Measurements from ENCODE around the gene VMO1.
"Not testable (repeated sequence)": the region's sequence is repeated elsewhere in the genome, so short reads cannot be mapped to it uniquely, and the experiment has no call there.

Gene VMO1, protein sequence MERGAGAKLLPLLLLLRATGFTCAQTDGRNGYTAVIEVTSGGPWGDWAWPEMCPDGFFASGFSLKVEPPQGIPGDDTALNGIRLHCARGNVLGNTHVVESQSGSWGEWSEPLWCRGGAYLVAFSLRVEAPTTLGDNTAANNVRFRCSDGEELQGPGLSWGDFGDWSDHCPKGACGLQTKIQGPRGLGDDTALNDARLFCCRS

GRCh38 chr17:4786106-4786511, at the start of gene VMO1:
Gene VMO1, minus strand, starts transcription at chr17:4786364. Its CDS starts 12 bp downstream, at chr17:4786352.
- in situ Hi-C loops (cut with MboI; ENCODE audit: low sequenced_read_pairs) = no loop called here

- in situ Hi-C loops (cut with MboI; ENCODE audit: low sequenced_read_pairs) = no loop called here
Measured at GRCh38 chr17:4834681-4835020, 48.5 kb upstream of the VMO1 start.

DNA sequence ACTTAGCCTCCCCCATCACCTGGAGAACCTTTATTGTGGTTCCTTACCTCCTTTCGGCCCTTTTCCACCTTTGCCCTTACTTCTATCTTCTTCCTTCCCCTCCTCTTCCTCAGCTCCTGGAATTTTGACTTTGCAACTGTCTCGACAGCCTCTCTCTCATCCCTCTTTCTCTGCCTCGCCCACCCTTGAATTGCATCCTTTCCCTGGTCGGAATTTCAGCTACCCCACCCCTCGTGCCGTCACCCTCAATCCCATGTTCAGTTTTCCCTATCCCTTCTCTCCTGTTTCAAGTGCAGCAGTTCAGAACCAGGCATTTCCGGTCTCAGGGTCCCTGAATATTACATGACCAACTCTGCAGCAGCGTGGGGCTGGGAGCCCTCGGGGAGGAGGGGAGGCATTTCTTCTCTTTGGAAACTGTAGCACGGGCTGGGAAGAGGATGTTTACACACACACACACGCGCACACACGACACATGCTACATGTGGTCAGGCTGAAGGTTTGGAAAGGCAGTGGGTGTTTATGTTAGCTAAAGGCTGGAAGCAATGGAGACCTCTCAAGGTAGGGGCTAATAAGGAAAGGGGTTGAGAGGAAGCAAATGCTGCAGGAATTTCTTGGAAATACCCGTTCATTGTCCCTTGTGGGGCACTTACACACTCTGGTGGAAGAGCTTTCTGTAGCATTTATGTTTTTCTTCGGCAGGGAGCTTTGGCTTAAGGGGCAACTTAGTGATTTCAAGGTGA, 47.9 kb upstream of the VMO1 start:
- in situ Hi-C loops (cut with MboI; ENCODE audit: low sequenced_read_pairs) = no loop called here

GRCh38 chr17:4833178-4833940, 47.2 kb upstream of the VMO1 start, which contains the start of gene MINK1:
Gene MINK1, plus strand, starts transcription at chr17:4833340. Its CDS starts 244 bp downstream, at chr17:4833584.
- in situ Hi-C loops (cut with MboI; ENCODE audit: low sequenced_read_pairs) = no loop called here

DNA sequence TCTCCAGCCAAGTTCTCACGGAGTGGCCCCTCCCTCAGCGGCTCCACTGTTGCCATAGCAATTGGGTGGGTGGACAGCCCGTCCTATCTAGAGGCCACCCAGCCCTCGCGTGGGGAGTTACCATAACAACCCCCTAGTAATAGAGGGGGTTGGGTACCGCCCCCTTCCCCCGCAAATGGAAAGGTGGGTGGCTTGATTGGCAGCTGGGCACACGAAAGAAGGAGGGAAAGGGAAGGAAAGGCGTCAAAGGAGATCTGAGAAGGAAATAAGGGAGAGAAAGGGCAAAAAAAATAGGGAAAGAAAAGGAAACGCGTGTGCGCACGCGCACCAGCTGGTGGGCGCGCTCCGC, 46.6 kb upstream of the VMO1 start:
- in situ Hi-C loops (cut with MboI; ENCODE audit: low sequenced_read_pairs) = not testable (repeated sequence)

DNA sequence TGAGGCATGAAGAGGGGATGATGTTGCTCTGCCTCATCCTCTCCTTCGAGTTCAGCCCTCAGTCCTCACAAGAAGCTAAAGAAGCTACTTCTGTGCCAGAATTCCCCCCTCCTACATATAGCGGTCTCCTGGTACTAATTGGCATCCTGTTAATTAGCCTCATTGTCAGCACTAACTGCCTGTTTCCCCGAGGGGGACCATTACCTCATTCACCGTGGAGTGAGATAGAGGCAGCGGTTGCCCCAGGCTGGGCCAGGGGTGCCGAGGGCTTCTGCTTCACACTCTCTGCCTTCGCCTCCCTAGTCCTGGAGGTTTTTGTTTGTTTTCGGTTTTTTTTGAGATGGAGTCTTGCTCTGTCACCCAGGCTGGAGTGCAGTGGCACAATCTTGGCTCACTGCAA, 41.2 kb upstream of the VMO1 start:
- in situ Hi-C loops (cut with MboI; ENCODE audit: low sequenced_read_pairs) = no loop called here

DNA sequence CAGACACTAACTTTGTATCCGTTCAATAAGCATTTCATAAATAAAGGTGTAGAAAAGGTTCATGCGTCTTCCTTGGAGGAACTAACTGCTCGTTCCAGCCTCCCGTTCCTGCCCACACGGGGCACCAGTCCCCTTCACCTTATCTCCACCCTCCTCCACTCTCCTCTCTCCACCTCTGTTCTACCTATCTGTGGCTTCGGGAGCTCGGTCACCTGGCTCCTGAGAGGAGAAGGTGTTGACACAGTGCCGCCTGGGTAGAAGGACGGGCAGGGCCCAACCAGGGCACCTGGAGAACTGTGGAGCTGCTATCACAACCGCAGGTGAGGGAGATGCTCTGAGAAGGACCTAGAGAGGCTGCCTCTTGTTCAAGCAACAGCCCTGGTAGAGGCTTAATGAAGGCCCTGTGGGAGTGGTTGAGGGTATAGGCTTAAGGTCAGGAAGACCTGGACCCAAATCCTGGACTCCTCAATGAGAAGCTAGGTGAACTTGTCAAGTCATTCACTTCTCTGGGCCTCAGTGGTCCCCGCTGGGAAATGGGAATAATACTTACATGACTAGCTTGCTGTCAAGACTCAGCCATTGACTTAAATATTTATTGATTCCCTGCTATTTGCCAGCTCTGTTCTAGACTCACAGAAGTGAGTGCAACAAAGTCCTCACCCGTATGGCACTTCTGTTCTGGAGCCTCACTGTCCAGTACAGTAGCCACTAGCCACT, 37.4 kb upstream of the VMO1 start:
- in situ Hi-C loops (cut with MboI; ENCODE audit: low sequenced_read_pairs) = no loop called here

DNA sequence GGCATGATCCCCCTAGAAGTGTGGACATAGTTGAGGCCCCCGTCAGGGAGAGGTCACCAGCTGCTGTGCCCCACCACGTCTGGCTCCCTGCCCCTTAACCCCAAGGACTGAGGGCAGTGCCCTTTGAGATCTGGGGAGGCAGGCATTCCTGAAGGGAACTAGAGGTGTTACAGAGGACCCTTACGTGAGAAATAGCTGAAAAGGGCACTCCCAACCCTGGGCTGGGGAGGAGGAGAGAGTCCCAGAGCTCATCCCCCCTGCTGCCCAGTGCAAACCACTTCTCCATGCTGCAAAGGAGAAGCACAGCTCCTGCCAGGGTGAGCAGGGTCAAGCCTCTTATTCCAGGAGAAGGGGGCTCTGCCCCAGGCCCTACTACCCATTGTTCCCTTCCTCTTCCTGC, 36.7 kb upstream of the VMO1 start:
- in situ Hi-C loops (cut with MboI; ENCODE audit: low sequenced_read_pairs) = no loop called here

GRCh38 chr17:4818276-4818675, 32.1 kb upstream of the VMO1 start:
- in situ Hi-C loops (cut with MboI; ENCODE audit: low sequenced_read_pairs) = no loop called here

DNA sequence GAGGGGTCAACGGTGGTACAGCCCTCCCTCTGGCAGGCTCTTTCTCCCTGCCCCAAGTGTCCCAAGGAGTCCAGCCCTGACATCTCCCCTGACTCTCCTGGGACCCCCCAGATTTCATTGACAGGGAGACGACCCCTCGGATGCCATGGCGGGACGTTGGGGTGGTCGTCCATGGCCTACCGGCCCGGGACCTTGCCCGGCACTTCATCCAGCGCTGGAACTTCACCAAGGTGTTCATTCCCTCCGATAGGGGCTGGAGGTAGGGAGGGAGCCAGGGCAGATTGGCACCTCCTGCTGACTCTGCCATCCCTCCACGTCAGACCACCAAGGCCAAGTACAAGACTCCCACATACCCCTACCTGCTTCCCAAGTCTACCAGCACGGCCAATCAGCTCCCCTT, 30.7 kb upstream of the VMO1 start:
- in situ Hi-C loops (cut with MboI; ENCODE audit: low sequenced_read_pairs) = no loop called here

- in situ Hi-C loops (cut with MboI; ENCODE audit: low sequenced_read_pairs) = no loop called here
Measured at GRCh38 chr17:4815043-4815675, 29.0 kb upstream of the VMO1 start.

DNA sequence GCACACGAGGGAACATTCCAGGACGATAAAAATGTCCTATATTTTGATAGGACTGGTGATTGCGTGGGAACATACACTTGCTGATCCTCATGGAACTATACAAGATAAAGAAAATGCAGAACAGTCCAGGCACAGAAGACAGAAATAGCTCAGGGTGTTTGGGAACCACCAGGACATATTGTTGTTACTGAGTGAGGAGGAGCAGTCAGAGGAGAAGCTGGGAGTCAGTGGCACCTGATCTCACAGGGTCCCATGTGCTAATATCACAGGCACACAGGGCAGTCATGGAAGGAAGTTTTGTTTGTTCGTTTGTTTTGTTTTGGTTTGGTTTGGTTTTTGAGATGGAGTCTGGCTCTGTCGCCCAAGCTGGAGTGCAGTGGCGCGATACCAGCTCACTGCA, 26.5 kb upstream of the VMO1 start:
- in situ Hi-C loops (cut with MboI; ENCODE audit: low sequenced_read_pairs) = no loop called here

- in situ Hi-C loops (cut with MboI; ENCODE audit: low sequenced_read_pairs) = no loop called here
Measured at GRCh38 chr17:4811471-4811870, 25.3 kb upstream of the VMO1 start.

GRCh38 chr17:4810696-4811290, 24.6 kb upstream of the VMO1 start:
- in situ Hi-C loops (cut with MboI; ENCODE audit: low sequenced_read_pairs) = no loop called here

- in situ Hi-C loops (cut with MboI; ENCODE audit: low sequenced_read_pairs) = no loop called here
Measured at GRCh38 chr17:4808378-4808767, 22.2 kb upstream of the VMO1 start.

- in situ Hi-C loops (cut with MboI; ENCODE audit: low sequenced_read_pairs) = no loop called here
Measured at GRCh38 chr17:4807605-4808377, 21.6 kb upstream of the VMO1 start.

- in situ Hi-C loops (cut with MboI; ENCODE audit: low sequenced_read_pairs) = no loop called here
Measured at GRCh38 chr17:4806777-4807604, 20.8 kb upstream of the VMO1 start, which contains the start of gene PLD2. Gene PLD2, plus strand, starts transcription at chr17:4807152. Its CDS starts 621 bp downstream, at chr17:4807773.

- in situ Hi-C loops (cut with MboI; ENCODE audit: low sequenced_read_pairs) = no loop called here
Measured at GRCh38 chr17:4806456-4806776, 20.3 kb upstream of the VMO1 start.

DNA sequence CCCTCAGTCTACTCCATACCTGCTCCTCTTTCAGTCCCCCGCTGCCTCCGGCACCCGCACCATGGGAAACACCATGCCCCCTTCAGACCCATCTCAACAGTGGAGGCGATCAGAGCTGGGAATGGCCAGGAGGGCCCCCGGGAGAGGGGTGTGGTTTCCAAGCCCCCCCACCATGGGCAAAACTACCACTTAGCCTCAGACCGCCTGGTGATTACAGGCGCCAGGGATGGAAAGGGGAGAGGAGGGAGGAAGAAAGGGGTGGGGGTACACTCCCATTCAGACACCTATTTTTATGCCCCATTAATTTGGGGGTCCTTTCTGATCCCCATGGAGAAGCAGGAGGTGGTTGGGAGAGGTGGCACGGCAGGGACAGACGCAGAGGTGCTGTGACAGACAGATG, 16.1 kb upstream of the VMO1 start, which contains the start of gene C17orf114:
Gene C17orf114, minus strand, starts transcription at position 101 of the 400 bp plus-strand sequence.
- in situ Hi-C loops (cut with MboI; ENCODE audit: low sequenced_read_pairs) = no loop called here

Data from HL-60/S4 treated with phorbol 12-myristate 13-acetate at 8.2 ng/mL for 4 days and 3 days (cell line).